ENCODE results near the gene STAM.

STAM gene

DNA sequence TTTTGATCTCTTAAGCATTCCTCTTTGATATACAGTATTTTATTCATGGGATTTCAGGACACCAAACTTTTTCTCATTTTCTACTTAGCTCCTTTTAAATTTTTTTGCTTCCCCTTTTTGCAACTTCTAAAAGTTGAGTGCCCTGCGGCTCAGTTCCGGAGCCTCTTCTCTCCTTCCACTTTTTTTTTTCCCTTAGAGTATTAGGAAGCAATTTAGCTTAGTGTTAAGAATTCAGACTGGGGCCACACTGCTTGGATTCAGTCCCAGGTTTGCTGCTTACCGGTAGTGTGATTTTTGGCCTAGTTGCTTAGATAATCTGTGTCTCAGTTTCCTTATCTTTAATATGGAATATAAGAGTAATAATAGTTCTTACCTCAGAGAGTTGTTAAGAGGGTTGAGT is 3.4 kb downstream of the STAM start:
- DNase-seq (ENCODE audit: low read depth): no peak

DNA sequence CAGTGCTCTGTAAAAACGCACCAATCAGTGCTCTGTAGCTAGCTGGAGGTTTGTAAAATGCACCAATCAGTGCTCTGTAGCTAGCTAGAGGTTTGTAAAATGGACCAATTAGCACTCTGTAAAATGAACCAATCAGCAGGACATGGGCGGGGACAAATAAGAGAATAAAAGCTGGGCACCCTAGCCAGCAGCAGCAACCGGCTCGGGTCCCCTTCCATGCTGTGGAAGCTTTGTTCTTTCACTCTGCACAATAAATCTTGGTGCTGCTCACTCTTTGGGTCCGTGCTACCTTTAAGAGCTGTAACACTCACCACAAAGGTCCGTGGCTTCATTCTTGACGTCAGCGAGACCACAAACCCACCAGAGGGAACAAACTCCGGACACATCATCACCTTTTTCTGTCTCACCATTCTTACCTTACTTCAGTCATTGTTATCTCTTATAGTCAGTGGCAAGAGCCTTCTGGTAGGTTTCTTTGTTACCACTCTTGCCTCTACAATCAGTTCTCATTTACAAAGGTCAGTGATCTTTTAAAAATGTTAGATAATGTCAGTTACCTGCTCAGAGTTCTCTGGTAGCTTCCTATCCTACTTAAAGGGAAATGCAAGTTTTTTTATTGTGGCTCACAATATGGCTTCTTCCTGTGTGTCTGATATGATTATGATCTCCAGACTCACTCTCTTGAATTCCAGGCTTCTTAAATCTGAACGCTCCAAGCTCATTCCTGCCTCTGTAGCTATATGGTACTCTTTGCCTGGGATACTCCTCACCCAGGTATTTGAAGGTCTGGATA is 4.5 kb downstream of the STAM start:
- DNase-seq (ENCODE audit: low read depth): no peak

DNA sequence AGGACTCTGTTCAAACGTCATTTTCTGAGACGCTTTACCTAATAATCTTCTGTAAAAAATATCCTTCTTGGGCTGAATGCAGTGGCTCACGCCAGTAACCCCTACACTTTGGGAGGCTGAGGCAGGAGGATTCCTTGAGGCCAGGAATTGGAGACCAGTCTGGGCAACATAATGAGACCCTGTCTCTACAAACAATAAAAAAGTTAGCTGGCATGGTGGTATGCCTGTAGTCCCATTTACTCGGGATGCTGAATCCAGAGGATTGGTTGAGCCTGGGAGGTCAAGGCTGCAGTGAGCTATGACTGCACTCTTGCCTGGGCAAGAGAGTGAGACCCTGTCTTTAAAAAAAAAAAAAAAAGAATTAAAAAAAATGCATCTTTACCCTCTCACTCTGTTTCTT is 5.1 kb downstream of the STAM start:
- no peak for DNase-seq (ENCODE audit: low read depth)

DNA sequence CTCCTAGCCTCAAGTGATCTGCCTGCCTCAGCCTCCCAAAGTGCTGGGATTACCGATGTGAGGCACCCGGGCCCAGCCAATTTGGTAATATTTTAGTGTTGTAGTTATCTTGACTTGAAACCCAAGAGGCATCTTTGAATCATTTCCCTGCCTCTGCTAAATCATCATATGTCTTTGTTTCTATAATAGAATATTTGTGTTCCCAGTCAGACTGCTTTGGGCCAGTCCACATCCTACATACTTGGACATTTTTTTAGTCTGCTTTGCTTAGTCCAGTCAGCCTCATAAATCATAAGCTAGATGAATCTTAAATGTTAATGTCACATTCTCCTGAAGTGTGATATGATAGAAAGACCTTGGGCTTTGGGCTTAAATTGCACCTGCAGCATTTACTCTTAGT is 5.9 kb downstream of the STAM start:
- no peak for DNase-seq (ENCODE audit: low read depth)

- no peak for DNase-seq (ENCODE audit: low read depth)
These were observed 6.5 kb downstream of the STAM start for GRCh38 chr10:17650416-17650815.

DNA sequence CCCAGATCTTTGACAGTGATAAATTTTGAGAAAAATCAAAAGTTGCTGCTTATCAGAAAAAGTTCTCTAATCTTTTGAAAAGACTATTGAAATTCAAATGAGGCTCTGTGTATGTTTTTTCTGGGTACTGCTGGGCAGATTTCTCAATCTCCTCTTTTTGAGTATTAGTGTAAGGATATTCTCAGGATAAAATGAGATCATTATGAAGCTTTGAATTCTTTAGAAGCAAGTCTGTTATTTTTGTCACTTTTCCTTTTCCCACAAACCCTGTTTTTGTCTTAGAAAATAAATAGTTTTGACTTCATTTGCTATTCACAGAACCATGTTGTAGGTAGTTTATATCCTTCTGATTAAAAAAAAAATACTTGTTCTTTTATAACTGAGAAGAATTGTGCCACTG is 7.9 kb downstream of the STAM start:
- DNase-seq (ENCODE audit: low read depth): no peak

DNA sequence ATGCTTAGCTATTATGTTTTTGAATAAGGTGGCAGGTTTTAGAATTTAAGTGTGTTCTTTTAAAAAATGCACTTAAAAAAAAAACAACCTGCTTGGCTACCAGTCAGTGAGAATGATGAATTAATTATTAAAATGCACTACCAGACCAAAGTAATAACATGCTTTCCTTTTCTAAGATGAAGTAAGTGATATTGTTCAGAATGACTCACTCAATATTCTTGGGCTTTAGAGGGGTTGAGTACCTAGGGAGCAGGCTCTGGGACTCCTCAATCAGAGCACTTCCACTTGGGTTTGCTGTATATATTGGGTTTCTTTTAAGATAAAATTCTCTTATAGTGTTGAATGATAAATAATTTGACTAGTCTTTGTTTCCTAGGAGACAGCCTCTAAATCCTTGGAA is 8.6 kb downstream of the STAM start:
- no peak for DNase-seq (ENCODE audit: low read depth)

- no peak for DNase-seq (ENCODE audit: low read depth)
These were observed 11.1 kb downstream of the STAM start for GRCh38 chr10:17655009-17655408.

GRCh38 chr10:17655567-17656146 is 11.7 kb downstream of the STAM start:
- DNase-seq (ENCODE audit: low read depth): no peak

DNA sequence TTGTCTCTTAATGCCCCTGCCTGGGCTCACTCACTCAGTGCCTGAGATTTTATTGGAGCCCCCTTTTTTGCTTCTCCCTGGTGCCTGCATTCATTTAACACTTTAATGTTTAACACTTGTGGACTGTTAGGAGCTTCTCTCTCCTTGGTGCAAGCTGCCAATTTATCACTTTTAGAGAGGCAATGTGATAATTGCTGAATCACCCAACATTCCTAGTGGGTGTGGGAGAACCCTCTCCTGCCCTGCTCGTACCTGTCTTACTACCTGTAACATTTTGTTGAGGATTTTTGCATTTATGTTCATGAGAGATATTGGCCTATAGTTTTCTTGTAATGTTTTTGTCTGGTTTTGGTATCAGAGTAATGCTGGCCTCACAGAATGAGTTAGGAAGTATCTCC is 13.2 kb downstream of the STAM start:
- no peak for DNase-seq (ENCODE audit: low read depth)

- DNase-seq (ENCODE audit: low read depth): no peak
These were observed 15.4 kb downstream of the STAM start for GRCh38 chr10:17659365-17659764.

- DNase-seq (ENCODE audit: low read depth): no peak
These were observed 17.0 kb downstream of the STAM start for GRCh38 chr10:17660921-17661320.

GRCh38 chr10:17661510-17661909 is 17.6 kb downstream of the STAM start:
- no peak for DNase-seq (ENCODE audit: low read depth)

- no peak for DNase-seq (ENCODE audit: low read depth)
These were observed 18.5 kb downstream of the STAM start for GRCh38 chr10:17662193-17663138.

GRCh38 chr10:17663450-17663849 is 19.5 kb downstream of the STAM start:
- DNase-seq (ENCODE audit: low read depth): no peak

- peak; percentile 81 for DNase-seq (ENCODE audit: low read depth)
These were observed 21.8 kb downstream of the STAM start for GRCh38 chr10:17665747-17666146.

DNA sequence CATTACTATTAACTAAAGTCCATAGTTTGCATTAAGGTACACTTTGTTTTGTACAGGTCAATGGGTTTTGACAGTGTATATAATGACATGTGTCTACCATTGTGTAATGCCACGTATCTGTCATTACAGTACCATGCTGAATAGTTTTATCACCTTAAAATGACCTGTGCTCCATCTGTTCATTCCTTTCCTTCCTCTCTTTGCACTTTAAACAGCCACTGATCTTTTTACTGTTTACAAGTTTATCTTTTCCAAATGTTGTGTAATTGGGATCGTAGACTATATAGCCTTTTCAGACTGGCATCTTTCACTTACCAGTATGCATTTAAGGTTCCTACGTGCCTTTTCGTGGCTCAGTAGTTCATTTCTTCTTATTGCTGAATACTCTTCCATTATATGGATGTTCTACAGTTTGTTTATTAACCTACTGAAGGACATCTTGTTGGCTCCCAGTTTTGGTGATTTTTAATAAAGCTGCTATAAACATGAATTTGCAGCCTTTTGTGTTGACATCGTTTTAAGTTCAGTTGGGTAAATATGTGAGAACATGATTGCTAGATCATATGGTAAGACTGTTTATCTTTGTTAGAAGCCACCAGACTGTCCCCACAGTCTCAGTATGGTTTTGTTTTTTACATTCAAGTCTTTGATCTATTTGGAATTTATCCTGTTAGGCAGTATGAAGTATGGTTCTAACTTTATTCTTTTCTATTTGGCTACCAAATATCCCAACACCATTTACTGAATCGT is 24.7 kb downstream of the STAM start:
- DNase-seq (ENCODE audit: low read depth): no peak

DNA sequence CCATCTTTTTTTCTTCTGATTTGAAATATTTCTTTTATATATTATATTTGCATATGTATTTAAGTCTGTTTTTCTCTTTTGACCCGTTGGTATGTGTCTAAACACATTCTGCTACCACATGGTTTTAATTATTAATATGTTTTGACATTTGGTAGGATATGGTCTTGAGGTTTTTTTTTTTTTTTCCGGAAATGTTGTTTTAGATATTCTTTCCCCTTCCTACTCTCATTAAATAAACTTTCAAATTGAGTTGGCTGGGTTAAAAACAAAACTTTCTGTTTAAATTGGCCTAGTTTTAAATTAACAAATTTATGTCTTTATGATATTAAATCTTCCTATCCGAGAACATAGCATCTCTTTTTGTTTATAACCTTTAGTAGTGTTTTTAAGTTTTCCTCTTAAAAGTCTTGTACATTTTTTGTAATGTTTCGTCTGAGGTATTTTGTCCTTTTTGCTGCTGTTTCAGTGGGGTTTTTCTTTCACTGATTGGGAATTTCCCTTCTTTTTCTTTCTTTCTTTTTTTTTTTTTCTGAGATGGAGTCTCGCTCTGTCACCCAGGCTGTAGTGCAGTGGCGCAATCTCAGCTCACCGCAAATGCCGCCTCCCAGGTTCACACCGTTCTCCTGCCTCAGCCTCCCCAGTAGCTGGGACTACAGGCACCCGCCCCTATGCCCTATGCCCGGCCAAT is 25.4 kb downstream of the STAM start:
- DNase-seq (ENCODE audit: low read depth): no peak

GRCh38 chr10:17671307-17671706 is 27.4 kb downstream of the STAM start:
- DNase-seq (ENCODE audit: low read depth): no peak

- DNase-seq (ENCODE audit: low read depth): peak; percentile 93
These were observed 29.6 kb downstream of the STAM start for GRCh38 chr10:17673471-17674061.

- DNase-seq (ENCODE audit: low read depth): no peak
These were observed 30.6 kb downstream of the STAM start for GRCh38 chr10:17674566-17674965.
